ENCODE data around the gene TOMM70.
"Not testable (repeated sequence)": the region's sequence is repeated elsewhere in the genome, so short reads cannot be mapped to it uniquely, and the experiment has no call there.

Gene TOMM70

DNA sequence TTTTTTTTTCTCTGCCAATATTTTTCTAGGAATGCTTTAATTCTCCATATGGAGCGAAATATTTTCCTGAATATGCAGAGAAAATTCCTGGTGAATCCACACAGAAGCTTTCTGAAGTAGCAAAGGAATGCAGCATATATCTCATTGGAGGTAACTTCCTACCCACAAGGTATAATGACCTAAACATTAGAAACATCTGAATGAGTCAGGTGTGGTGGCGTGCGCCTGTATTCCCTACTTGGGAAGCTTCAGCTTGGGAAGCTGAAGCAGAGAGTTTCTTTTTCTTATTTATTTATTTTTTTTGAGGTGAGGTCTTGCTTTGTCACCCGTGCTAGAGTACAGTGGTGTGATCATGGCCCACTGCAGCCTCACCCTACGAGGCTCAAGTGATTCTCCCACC lies 61.1 kb downstream of the TOMM70 start:
- TF ChIP-seq, protein P1, sequence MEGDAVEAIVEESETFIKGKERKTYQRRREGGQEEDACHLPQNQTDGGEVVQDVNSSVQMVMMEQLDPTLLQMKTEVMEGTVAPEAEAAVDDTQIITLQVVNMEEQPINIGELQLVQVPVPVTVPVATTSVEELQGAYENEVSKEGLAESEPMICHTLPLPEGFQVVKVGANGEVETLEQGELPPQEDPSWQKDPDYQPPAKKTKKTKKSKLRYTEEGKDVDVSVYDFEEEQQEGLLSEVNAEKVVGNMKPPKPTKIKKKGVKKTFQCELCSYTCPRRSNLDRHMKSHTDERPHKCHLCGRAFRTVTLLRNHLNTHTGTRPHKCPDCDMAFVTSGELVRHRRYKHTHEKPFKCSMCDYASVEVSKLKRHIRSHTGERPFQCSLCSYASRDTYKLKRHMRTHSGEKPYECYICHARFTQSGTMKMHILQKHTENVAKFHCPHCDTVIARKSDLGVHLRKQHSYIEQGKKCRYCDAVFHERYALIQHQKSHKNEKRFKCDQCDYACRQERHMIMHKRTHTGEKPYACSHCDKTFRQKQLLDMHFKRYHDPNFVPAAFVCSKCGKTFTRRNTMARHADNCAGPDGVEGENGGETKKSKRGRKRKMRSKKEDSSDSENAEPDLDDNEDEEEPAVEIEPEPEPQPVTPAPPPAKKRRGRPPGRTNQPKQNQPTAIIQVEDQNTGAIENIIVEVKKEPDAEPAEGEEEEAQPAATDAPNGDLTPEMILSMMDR (IDR thresholded peaks at IDR 0.05; ENCODE audit: borderline replicate concordance, control extremely low read depth, extremely low read depth, insufficient read depth, missing control alignments) = no peak
- DNase-seq (ENCODE audit: low spot score) = no peak
- in situ Hi-C loops (cut with MboI; ENCODE audit: low sequenced_read_pairs, unreplicated experiment) = no loop called here

DNA sequence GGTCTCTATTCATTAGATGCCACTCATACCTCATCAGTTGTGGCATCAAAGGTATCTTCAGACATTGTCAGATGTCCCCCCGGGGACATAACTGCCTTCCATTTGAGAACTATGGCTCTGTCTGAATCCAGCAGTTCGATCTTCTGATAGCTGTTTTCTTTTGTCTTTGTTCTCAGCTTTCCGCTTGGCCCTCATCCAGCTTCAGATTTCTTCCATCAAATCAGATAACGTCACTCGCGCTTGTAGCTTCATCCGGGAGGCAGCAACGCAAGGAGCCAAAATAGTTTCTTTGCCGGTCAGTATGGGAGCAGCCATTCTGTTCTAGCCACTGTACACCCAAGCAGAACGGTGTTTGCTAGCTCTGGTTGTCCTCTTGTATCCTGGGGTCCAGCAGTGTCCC lies 62.0 kb downstream of the TOMM70 start:
- in situ Hi-C loops (cut with MboI; ENCODE audit: low sequenced_read_pairs, unreplicated experiment) = no loop called here
- DNase-seq (ENCODE audit: low spot score) = no peak
- TF ChIP-seq, protein P1 (IDR thresholded peaks at IDR 0.05; ENCODE audit: borderline replicate concordance, control extremely low read depth, extremely low read depth, insufficient read depth, missing control alignments) = no peak

DNA sequence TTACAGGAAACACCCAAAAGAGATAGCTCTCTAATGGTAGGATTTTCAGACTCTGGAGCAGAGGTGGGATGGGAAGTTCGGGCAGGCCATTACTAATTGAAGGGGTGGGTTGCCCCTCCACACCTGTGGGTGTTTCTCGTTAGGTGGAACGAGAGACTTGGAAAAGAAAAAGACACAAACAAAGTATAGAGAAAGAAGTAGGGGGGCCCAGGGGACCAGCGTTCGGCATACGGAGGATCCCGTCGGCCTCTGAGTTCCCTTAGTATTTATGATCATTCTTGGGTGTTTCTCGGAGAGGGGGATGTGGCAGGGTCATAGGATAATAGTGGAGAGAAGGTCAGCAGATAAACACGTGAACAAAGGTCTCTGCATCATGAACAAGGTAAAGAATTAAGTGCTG lies 64.7 kb downstream of the TOMM70 start:
- DNase-seq (ENCODE audit: low spot score); in situ Hi-C loops (cut with MboI; ENCODE audit: low sequenced_read_pairs, unreplicated experiment): not testable (repeated sequence)

DNA sequence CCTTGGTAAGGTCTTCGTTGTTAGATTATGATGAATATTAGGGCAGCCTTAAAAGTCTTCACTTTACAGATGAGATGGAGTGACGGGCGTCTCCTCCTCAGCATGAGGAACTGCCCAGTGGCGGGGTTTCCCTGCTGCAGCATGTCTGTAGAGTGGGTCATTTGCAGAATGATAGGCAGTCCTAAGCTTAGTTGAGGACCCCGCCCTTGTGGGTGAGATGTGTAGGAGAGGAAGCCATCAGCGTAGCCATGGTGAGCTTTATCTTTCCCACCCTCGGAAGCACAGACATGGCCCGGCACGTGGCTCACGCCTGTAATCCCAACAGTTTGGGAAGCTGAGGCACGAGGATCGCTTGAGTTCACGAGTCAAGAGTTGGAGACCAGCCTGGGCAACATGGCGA lies 65.5 kb downstream of the TOMM70 start:
- DNase-seq (ENCODE audit: low spot score) = peak; percentile 70
- in situ Hi-C loops (cut with MboI; ENCODE audit: low sequenced_read_pairs, unreplicated experiment) = no loop called here
- TF ChIP-seq, protein P1 (IDR thresholded peaks at IDR 0.05; ENCODE audit: borderline replicate concordance, control extremely low read depth, extremely low read depth, insufficient read depth, missing control alignments) = no peak

DNA sequence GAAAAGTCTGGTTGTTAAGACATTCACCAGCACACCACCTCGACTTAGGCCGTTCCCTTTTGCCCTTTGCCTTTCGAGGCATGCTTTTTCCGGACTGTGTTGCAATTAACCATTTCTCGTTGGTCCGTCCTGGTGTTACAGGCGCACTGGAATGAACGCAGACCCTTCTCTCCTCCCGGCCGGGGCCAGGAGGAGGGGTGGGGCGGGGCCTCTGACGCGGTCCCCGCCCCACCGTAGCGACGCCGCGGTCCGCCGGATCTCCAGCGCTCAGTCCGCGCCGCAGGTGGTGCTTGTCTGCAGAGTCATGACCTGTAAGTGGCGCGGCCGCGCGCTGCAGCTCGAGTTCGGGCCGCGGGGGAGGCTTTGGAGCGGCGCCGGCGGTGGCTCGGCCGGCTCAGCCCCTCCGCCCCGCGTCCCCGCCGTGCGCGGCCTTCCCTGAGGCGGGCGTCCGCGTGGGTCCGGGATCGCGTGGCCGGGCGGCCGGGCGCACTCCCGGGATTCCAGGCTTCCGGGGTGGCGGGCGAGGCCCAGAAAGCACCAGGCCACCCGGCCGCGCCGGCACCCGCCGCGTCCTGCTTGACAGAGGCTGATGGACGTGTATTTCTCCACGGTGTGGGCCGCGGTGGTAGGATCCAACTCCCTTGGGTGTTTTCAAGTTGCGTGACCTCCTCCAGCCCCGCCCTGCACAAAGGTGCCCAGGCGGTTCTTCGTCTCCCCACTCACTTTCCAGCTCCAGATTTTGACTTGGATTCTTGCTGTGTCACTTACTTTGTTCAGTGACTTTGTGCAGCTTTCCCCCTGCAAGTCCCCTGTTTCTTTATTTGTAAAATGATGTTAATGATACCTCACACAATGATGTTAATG lies 66.2 kb downstream of the TOMM70 start, which contains the start of gene NIT2:
Gene NIT2 (plus strand): TSS at position 270 of the 864 bp plus-strand sequence. CDS start 35 bp downstream, at position 305.
- DNase-seq (ENCODE audit: low spot score) = peak; percentile 94
- TF ChIP-seq, protein P1 (IDR thresholded peaks at IDR 0.05; ENCODE audit: borderline replicate concordance, control extremely low read depth, extremely low read depth, insufficient read depth, missing control alignments) = no peak
- in situ Hi-C loops (cut with MboI; ENCODE audit: low sequenced_read_pairs, unreplicated experiment) = no loop called here

DNA sequence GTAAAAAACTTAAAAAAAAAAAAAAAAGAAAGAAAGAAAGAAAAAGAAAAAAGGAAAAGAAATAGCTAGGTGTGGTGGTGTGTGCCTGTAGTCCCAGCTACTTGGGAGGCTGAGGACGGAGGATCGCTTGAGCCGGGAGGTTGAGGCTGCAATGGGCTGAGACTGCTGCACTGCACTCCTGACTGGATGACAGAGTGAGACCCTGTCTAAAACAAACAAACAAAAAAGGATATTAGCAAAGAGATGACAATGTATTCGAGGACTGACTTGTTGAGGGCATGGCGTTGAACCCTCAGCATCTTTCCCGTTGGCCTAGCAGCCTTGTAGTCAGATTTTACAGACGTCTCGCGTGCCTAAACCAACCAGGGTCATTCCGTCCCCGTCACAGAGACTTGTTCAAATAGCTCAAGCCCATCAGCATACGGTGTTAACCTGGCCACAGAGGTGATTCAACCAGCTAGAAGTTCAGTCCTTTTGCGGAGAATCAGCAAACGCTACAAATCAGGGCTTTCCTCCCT lies 66.9 kb downstream of the TOMM70 start:
- in situ Hi-C loops (cut with MboI; ENCODE audit: low sequenced_read_pairs, unreplicated experiment) = no loop called here
- DNase-seq (ENCODE audit: low spot score) = no peak
- TF ChIP-seq, protein P1 (IDR thresholded peaks at IDR 0.05; ENCODE audit: borderline replicate concordance, control extremely low read depth, extremely low read depth, insufficient read depth, missing control alignments) = no peak

DNA sequence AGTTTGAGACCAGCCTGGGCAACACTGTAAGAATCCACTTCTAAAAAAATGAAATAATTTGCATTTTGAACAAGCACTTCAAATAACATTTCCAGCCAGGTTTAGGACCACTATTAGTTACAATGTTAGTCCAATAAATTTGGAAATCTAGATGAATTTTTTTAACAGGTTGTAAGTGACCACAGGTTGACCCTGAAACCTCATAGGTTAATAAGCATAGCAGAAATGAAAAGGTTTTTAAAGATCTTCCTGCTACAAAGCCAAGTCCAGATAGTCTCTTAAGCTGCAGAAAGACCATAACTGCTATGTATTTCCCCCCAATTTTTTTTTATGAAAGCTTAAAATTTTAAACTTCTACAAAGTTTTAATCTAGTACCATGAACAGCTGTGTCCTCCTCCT lies 67.8 kb downstream of the TOMM70 start:
- in situ Hi-C loops (cut with MboI; ENCODE audit: low sequenced_read_pairs, unreplicated experiment) = no loop called here

More for the DNA sequence above, 67.8 kb downstream of the TOMM70 start:
- DNase-seq (ENCODE audit: low spot score) = no peak
- TF ChIP-seq, protein P1 (IDR thresholded peaks at IDR 0.05; ENCODE audit: borderline replicate concordance, control extremely low read depth, extremely low read depth, insufficient read depth, missing control alignments) = no peak

Measured in GM13976 (cell line).